SK-N-SH treated with all-trans-retinoic acid at 6 μM for 48 hours (cell line): Measurements from ENCODE around the gene TMEM131.

Experiments
- ATAC-seq: fragments of 200-7000 bp; cut with Tn5 transposase; 3 replicates; pipeline ENCODE4 v1.9.1; 2020; ENCODE audit warnings: mild to moderate bottlenecking, moderate library complexity
- ARNTL ChIP-seq: fragments of 450-650 bp; formaldehyde crosslinking; IDR thresholded peaks from 2 replicates; pipeline ENCODE4 v1.5.0; 2020; ENCODE audit warnings: low read depth, mild to moderate bottlenecking, moderate library complexity, borderline replicate concordance
- BACH2 ChIP-seq: fragments of 250-450 bp; sonication (Bioruptor Pico); IDR thresholded peaks from 2 replicates; pipeline ENCODE4 v1.9.0; 2021; ENCODE audit warnings: mild to moderate bottlenecking, borderline replicate concordance
- CSDC2 ChIP-seq: fragments of 250-450 bp; sonication (Bioruptor Pico); IDR thresholded peaks from 2 replicates; pipeline ENCODE4 v1.5.0; 2020; ENCODE audit warnings: mild to moderate bottlenecking, moderate library complexity
- ESRRG ChIP-seq: fragments of 250-450 bp; sonication (Bioruptor Pico); IDR thresholded peaks from 2 replicates; pipeline ENCODE4 v1.6.1; 2021; ENCODE audit warnings: mild to moderate bottlenecking
- GLIS3 ChIP-seq: fragments of 250-450 bp; sonication (Bioruptor Pico); IDR thresholded peaks from 2 replicates; pipeline ENCODE4 v1.5.0; 2020; ENCODE audit warnings: mild to moderate bottlenecking, moderate library complexity
- ISL1 ChIP-seq: fragments of 250-450 bp; sonication (Bioruptor Pico); IDR thresholded peaks from 2 replicates; pipeline ENCODE4 v2.1.2; 2022; ENCODE audit warnings: mild to moderate bottlenecking, moderate library complexity
- OSR1 ChIP-seq: fragments of 250-450 bp; sonication (Bioruptor Pico); IDR thresholded peaks from 2 replicates; pipeline ENCODE4 v1.8.0; 2022; ENCODE audit warnings: moderate library complexity, mild to moderate bottlenecking, inconsistent platforms
- PPARA ChIP-seq: fragments of 250-450 bp; sonication (Bioruptor Pico); IDR thresholded peaks from 2 replicates; pipeline ENCODE4 v1.5.0; 2020; ENCODE audit warnings: mild to moderate bottlenecking, borderline replicate concordance
- RARB ChIP-seq: fragments of 250-450 bp; sonication (Bioruptor Pico); IDR thresholded peaks from 2 replicates; pipeline ENCODE4 v1.8.0; 2021; ENCODE audit warnings: mild to moderate bottlenecking, moderate library complexity
- SNAI2 ChIP-seq: fragments of 250-450 bp; sonication (Bioruptor Pico); IDR thresholded peaks from 2 replicates; pipeline ENCODE4 v1.5.0; 2020; ENCODE audit warnings: mild to moderate bottlenecking, moderate library complexity
- TOX ChIP-seq: fragments of 250-450 bp; sonication (Bioruptor Pico); IDR thresholded peaks from 2 replicates; pipeline ENCODE4 v1.8.0; 2021; ENCODE audit warnings: mild to moderate bottlenecking, moderate library complexity, borderline replicate concordance
- ZC3H10 ChIP-seq: fragments of 250-450 bp; sonication (Bioruptor Pico); IDR thresholded peaks from 2 replicates; pipeline ENCODE4 v1.5.1; 2021; ENCODE audit warnings: mild to moderate bottlenecking, moderate library complexity
- ZFP3 ChIP-seq: fragments of 250-450 bp; sonication (Bioruptor Pico); IDR thresholded peaks from 2 replicates; pipeline ENCODE4 v1.5.0; 2020; ENCODE audit warnings: mild to moderate bottlenecking, moderate library complexity
- ZFP30 ChIP-seq: fragments of 450-650 bp; formaldehyde crosslinking; IDR thresholded peaks from 2 replicates; pipeline ENCODE4 v1.5.0; 2022; ENCODE audit warnings: mild to moderate bottlenecking, moderate library complexity
- ZNF565 ChIP-seq: fragments of 450-650 bp; formaldehyde crosslinking; conservative IDR thresholded peaks from 2 replicates; pipeline ENCODE4 v1.5.0; 2020; ENCODE audit warnings: low read depth, mild to moderate bottlenecking, moderate library complexity
- ZNF70 ChIP-seq: fragments of 450-650 bp; formaldehyde crosslinking; IDR thresholded peaks from 2 replicates; pipeline ENCODE4 v1.5.0; 2020; ENCODE audit warnings: mild to moderate bottlenecking, moderate library complexity
- ZNF8 ChIP-seq: fragments of 450-650 bp; formaldehyde crosslinking; IDR thresholded peaks from 2 replicates; pipeline ENCODE4 v1.5.0; 2020; ENCODE audit warnings: mild to moderate bottlenecking, moderate library complexity
- TF ChIP-seq, protein P1 (sequence below): fragments of 250-450 bp; sonication (Bioruptor Pico); IDR thresholded peaks from 2 replicates; pipeline ENCODE4 v1.8.0; 2020; ENCODE audit warnings: mild to moderate bottlenecking, moderate library complexity, borderline replicate concordance
- TF ChIP-seq, protein P2 (sequence below): fragments of 250-450 bp; sonication (Bioruptor Pico); IDR thresholded peaks from 2 replicates; pipeline ENCODE4 v1.8.0; 2021; ENCODE audit warnings: low read depth, mild to moderate bottlenecking, moderate library complexity, borderline replicate concordance
- TF ChIP-seq, protein P3 (sequence below): fragments of 250-450 bp; sonication (Bioruptor Pico); IDR thresholded peaks from 2 replicates; pipeline ENCODE4 v1.5.1; 2021; ENCODE audit warnings: mild to moderate bottlenecking, moderate library complexity

TMEM131 gene

DNA sequence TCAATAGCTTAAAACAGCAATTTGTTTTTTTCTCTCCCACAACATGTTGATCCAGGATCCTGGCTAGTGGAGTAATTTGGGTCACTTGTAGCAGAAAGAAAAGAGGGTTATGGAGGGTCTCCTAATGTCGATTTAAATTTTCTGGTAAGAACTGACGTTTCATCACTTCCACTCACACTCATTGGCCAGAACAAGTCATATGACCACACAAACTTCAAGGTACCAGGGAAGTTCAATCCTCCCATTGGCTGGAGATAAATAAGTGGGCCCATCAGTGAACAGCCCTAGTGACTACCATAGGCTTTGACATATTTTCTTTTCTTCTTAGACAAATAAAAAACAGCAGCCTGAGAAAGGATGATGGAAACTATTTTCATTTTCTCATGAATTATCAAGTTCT lies 8.3 kb upstream of the TMEM131 start (continued):
- TF ChIP-seq, protein P1, sequence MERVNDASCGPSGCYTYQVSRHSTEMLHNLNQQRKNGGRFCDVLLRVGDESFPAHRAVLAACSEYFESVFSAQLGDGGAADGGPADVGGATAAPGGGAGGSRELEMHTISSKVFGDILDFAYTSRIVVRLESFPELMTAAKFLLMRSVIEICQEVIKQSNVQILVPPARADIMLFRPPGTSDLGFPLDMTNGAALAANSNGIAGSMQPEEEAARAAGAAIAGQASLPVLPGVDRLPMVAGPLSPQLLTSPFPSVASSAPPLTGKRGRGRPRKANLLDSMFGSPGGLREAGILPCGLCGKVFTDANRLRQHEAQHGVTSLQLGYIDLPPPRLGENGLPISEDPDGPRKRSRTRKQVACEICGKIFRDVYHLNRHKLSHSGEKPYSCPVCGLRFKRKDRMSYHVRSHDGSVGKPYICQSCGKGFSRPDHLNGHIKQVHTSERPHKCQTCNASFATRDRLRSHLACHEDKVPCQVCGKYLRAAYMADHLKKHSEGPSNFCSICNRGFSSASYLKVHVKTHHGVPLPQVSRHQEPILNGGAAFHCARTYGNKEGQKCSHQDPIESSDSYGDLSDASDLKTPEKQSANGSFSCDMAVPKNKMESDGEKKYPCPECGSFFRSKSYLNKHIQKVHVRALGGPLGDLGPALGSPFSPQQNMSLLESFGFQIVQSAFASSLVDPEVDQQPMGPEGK = no peak
- TF ChIP-seq, protein P2, sequence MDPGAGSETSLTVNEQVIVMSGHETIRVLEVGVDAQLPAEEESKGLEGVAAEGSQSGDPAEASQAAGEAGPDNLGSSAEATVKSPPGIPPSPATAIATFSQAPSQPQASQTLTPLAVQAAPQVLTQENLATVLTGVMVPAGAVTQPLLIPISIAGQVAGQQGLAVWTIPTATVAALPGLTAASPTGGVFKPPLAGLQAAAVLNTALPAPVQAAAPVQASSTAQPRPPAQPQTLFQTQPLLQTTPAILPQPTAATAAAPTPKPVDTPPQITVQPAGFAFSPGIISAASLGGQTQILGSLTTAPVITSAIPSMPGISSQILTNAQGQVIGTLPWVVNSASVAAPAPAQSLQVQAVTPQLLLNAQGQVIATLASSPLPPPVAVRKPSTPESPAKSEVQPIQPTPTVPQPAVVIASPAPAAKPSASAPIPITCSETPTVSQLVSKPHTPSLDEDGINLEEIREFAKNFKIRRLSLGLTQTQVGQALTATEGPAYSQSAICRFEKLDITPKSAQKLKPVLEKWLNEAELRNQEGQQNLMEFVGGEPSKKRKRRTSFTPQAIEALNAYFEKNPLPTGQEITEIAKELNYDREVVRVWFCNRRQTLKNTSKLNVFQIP (CRISPR knock-in tag) = no peak
- no peak for TF ChIP-seq ISL1 (CRISPR knock-in tag)

DNA sequence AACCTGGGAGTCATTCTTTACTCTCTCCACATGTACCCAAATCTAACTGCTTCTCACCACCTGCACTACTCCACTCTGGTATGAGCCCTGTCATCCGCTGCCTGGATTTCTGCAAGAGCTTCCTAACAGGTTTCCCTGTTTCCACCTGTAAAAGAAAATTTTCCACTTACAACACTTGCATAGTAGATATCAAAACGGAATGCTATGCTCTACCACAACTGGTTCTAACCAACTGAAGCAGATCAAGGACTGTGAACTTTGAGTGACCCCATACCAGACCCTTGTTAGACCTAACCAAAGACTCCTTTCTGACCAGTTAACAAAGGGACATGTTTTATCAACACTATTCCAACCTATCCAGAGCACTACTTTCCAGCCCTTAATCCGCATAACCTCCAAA lies 3.8 kb upstream of the TMEM131 start:
- ATAC-seq = no peak
- no peak for TF ChIP-seq SNAI2 (CRISPR knock-in tag)
- TF ChIP-seq ZNF70 (CRISPR knock-in tag) = no peak
- TF ChIP-seq, protein P1 = no peak
- TF ChIP-seq ARNTL = no peak
- TF ChIP-seq ESRRG (CRISPR knock-in tag) = no peak
- TF ChIP-seq ZFP30 (CRISPR knock-in tag) = no peak
- no peak for TF ChIP-seq CSDC2 (CRISPR knock-in tag)
- TF ChIP-seq PPARA = no peak
- TF ChIP-seq OSR1 = no peak
- TF ChIP-seq ZNF8 (CRISPR knock-in tag) = no peak
- TF ChIP-seq, protein P3, sequence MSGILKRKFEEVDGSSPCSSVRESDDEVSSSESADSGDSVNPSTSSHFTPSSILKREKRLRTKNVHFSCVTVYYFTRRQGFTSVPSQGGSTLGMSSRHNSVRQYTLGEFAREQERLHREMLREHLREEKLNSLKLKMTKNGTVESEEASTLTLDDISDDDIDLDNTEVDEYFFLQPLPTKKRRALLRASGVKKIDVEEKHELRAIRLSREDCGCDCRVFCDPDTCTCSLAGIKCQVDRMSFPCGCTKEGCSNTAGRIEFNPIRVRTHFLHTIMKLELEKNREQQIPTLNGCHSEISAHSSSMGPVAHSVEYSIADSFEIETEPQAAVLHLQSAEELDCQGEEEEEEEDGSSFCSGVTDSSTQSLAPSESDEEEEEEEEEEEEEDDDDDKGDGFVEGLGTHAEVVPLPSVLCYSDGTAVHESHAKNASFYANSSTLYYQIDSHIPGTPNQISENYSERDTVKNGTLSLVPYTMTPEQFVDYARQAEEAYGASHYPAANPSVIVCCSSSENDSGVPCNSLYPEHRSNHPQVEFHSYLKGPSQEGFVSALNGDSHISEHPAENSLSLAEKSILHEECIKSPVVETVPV = no peak
- TF ChIP-seq RARB (CRISPR knock-in tag) = no peak
- TF ChIP-seq ZFP3 (CRISPR knock-in tag) = no peak
- TF ChIP-seq ISL1 (CRISPR knock-in tag) = no peak
- TF ChIP-seq BACH2 (CRISPR knock-in tag) = no peak
- TF ChIP-seq ZNF565 (CRISPR knock-in tag) = no peak
- no peak for TF ChIP-seq ZC3H10 (CRISPR knock-in tag)
- TF ChIP-seq, protein P2 (CRISPR knock-in tag) = no peak
- TF ChIP-seq TOX (CRISPR knock-in tag) = no peak

DNA sequence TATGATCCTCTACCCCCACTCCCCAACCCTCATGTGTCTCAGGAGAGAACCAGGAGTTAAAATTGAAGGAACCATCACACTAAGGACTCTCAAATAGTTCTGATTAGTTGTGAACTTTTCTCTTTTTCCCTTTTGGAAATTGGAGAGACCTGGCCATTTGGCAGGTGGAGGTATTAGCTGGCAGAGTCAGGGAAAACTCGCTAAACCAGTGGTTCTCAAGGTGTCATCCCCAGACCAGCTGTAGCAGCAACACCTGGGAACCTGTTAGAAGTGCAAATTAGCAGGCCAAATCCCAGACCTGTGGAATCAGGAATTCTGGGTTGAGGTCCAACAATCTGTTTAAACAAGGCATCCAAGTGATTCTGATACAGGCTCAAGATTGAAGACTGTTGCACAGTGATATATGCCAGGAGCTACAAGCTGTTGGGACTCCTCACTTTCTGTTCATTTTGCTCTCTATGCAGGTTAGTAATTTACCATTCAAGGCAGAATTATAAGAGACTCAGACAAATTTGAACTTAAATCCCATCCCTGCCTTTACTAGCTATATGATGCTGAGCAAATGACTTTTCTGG lies 2.8 kb upstream of the TMEM131 start:
- no peak for TF ChIP-seq GLIS3 (CRISPR knock-in tag)
- no peak for TF ChIP-seq PPARA
- no peak for TF ChIP-seq SNAI2 (CRISPR knock-in tag)
- TF ChIP-seq ZNF70 (CRISPR knock-in tag) = no peak
- TF ChIP-seq ZNF565 (CRISPR knock-in tag) = no peak
- ATAC-seq = no peak

DNA sequence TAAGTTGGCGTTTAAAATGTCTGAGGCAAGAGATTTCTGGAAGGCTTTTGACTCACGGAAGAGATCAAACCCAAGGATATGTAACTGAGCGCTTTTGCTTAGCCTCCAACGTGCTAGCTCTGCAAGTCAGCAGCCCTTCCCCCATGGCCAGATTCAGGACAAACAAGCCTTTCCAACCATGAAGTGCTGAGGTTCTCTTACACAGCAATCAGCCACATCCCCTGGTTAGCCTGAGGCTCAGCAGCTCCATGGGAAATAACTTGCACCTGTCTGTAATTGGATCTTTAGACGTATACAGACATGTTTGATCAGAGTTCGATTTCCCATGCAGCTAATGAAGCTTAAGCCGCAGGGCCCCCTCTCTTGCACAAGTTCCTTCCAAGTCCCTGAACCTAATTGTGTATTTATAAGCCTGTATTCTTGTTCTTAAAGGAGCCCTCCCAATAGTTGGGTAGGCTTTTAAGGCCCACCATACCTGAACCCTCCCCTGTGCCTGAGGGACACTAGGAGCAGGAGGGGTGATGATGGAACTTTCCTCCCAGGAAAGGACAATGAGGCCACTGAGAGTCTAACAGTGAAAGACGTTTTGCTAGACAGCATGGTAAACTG lies 2.1 kb upstream of the TMEM131 start:
- no peak for TF ChIP-seq CSDC2 (CRISPR knock-in tag)
- TF ChIP-seq SNAI2 (CRISPR knock-in tag) = no peak
- TF ChIP-seq ZFP30 (CRISPR knock-in tag) = no peak
- no peak for TF ChIP-seq OSR1
- no peak for TF ChIP-seq TOX (CRISPR knock-in tag)
- TF ChIP-seq, protein P2 (CRISPR knock-in tag) = no peak
- TF ChIP-seq, all 23 proteins: peak for 0
- ATAC-seq = no peak
